Measurements from ENCODE around the gene CHD2. TPM values are rescaled to one million over a fixed set of nuclear protein-coding genes. Genes with fewer than 3 reads are reported as not detected.
A peak's percentile ranks its signal among the peaks of the same experiment; 100 is the strongest.

CHD2 gene
- total RNA-seq, 1 donor from 2014 or later: 93.4 TPM

DNA sequence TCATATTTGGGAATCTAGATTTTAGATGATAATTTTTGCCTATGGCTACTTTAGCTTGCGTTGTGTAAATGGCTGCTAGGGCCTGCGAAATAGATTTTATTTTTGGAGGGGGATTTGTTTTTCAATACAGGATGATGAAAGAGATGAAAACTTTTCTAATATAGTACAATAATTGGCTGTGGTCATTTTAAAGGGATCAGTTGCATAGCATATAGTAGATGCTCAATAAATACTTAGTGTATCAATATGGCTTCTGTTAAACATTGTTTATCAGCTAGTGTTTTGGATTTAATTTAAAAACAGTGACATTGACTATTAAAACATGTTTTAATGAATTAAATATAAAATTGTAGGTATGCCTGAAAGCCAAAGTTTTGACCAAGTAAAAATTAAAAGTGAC lies 6.9 kb upstream of the CHD2 start:
- no peak for DNase-seq (ENCODE audit: low read depth, low spot score)
- no peak overlapping the region for H3K27ac Mint-ChIP-seq (ENCODE audit: unreplicated experiment)
- TF ChIP-seq, protein P1, sequence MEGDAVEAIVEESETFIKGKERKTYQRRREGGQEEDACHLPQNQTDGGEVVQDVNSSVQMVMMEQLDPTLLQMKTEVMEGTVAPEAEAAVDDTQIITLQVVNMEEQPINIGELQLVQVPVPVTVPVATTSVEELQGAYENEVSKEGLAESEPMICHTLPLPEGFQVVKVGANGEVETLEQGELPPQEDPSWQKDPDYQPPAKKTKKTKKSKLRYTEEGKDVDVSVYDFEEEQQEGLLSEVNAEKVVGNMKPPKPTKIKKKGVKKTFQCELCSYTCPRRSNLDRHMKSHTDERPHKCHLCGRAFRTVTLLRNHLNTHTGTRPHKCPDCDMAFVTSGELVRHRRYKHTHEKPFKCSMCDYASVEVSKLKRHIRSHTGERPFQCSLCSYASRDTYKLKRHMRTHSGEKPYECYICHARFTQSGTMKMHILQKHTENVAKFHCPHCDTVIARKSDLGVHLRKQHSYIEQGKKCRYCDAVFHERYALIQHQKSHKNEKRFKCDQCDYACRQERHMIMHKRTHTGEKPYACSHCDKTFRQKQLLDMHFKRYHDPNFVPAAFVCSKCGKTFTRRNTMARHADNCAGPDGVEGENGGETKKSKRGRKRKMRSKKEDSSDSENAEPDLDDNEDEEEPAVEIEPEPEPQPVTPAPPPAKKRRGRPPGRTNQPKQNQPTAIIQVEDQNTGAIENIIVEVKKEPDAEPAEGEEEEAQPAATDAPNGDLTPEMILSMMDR (conservative IDR thresholded peaks at IDR 0.05): no peak

DNA sequence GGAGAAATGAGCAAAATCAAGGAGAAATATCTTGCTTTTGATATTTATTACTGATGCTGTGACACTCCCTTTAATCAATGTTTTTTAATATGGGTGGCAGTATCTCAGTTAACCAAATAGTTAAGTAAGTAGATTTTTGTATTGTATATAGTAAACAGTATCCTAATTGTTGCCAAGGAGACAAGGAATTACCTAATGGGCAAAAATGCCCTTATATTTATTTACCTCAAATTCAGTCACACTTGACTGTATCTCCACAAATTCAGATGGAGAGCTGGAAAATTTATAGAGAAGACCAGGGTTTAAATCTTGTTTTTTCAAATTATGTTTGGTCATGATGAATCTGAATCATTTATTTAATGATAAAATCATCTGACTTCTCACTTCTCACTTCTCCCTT lies 3.6 kb upstream of the CHD2 start:
- no peak overlapping the region for H3K27ac Mint-ChIP-seq (ENCODE audit: unreplicated experiment)

More for the DNA sequence above, 6.9 kb upstream of the CHD2 start:
- no peaks in the 10 kb centered on the region for H3K9me3 Mint-ChIP-seq
- peaks cover 42% of the 10 kb centered on the region for H3K4me1 Mint-ChIP-seq
- peak overlapping the region; percentile 70 for H3K4me3 Mint-ChIP-seq
- H3K36me3 Mint-ChIP-seq (ENCODE audit: low read depth): peaks cover 53% of the 10 kb centered on the region
- no peaks in the 10 kb centered on the region for H3K27me3 Mint-ChIP-seq (ENCODE audit: low read depth)

DNA sequence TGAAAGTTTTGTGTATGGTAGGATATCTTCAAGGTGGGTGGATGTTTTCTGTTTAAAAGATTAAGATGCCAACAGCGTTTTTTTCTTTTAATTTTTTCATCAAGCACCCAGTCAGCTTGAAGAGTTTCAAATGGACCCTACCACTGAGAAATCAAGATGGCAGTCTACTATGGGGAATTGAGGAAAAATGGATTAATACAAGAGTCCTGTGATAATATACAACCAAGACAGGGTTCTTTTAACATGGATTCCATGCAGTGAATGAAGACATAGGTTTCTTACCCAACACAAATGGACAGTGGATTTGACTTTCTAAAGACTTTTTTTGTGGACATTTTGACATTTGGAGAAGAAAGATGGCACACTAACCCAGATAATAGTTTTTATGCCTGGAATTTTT lies 2.5 kb upstream of the CHD2 start:
- TF ChIP-seq, protein P1 (conservative IDR thresholded peaks at IDR 0.05): no peak
- Mint-ChIP-seq H3K36me3 (ENCODE audit: low read depth) (peaks cover 47% of the 10 kb centered on the region), H3K27ac (ENCODE audit: unreplicated experiment) (peak overlapping the region; percentile 32), H3K4me1 (peaks cover 38% of the 10 kb centered on the region), H3K9me3 (peaks cover 4% of the 10 kb centered on the region), H3K27me3 (ENCODE audit: low read depth) (peaks cover 4% of the 10 kb centered on the region), H3K4me3 (peak overlapping the region; percentile 69)
- no peak for DNase-seq (ENCODE audit: low read depth, low spot score)

More for the DNA sequence above, 3.6 kb upstream of the CHD2 start:
- Mint-ChIP-seq H3K4me3 (peak overlapping the region; percentile 47), H3K4me1 (peaks cover 38% of the 10 kb centered on the region), H3K36me3 (ENCODE audit: low read depth) (peaks cover 50% of the 10 kb centered on the region), H3K27me3 (ENCODE audit: low read depth) (peaks cover 4% of the 10 kb centered on the region), H3K9me3 (peaks cover 4% of the 10 kb centered on the region)
- TF ChIP-seq, protein P1 (conservative IDR thresholded peaks at IDR 0.05): no peak
- no peak for DNase-seq (ENCODE audit: low read depth, low spot score)

DNA sequence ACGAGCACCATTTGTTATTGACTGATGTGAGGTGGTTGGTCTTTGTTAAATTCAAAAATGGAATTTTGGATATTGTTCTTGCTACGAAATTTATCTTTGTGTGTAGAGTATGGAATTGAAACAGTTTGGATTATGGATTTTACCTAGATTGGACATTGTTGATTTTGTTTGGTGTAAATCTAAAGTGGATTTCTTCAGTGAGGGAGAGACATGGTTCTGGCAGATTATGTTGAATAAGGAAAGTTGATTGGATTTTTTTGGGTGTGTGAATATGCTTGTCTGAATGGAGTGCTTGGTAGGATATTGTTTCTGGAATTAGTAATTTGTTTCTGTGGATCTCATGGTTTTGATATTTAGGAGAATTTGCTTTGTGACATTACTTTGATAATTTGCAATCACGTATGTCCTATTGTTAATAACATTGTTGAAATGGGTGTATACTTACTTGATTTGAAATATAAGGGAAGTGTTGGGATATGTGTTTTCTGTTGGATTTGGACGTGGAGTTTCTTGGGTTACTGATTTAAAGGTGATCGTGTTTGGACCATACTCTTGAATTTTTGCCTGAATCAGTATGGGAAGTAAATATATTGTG lies 1.0 kb upstream of the CHD2 start:
- Mint-ChIP-seq H3K27ac (ENCODE audit: unreplicated experiment) (peak overlapping the region; percentile 65), H3K27me3 (ENCODE audit: low read depth) (peaks cover 12% of the 10 kb centered on the region), H3K36me3 (ENCODE audit: low read depth) (peaks cover 48% of the 10 kb centered on the region), H3K4me1 (peaks cover 52% of the 10 kb centered on the region), H3K9me3 (peaks cover 4% of the 10 kb centered on the region), H3K4me3 (peak overlapping the region; percentile 61)
- TF ChIP-seq, protein P1 (conservative IDR thresholded peaks at IDR 0.05): no peak
- DNase-seq (ENCODE audit: low read depth, low spot score): no peak

DNA sequence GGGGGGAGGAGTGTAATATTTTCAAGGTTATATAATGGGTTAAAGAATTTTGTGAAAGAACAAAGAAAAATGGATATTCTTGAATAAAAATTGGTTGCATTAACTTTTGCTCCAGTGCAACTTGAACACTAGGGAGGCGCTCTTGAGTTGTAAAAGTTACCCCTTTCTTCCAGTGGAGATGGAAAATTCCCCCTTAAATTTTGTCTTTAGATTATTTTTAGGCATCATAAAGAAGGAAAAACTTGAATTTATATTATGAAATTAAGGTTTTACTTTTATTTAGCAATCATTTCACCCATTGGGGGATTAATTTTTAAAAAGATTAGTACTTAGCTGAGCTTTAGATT lies 550 bp upstream of the CHD2 start:
- Mint-ChIP-seq H3K36me3 (ENCODE audit: low read depth) (peaks cover 48% of the 10 kb centered on the region), H3K9me3 (peaks cover 4% of the 10 kb centered on the region), H3K4me1 (peaks cover 56% of the 10 kb centered on the region), H3K27me3 (ENCODE audit: low read depth) (peaks cover 16% of the 10 kb centered on the region), H3K27ac (ENCODE audit: unreplicated experiment) (no peak overlapping the region), H3K4me3 (peak overlapping the region; percentile 95)
- DNase-seq (ENCODE audit: low read depth, low spot score): no peak
- TF ChIP-seq, protein P1 (conservative IDR thresholded peaks at IDR 0.05): peak; percentile 73

Data from neural crest cell (in vitro differentiated cells).